Measurements from ENCODE around the gene STK24.
"Not testable (repeated sequence)": the region's sequence is repeated elsewhere in the genome, so short reads cannot be mapped to it uniquely, and the experiment has no call there.

STK24 gene

GRCh38 chr13:98576963-98577835, at the start of gene STK24:
Gene STK24 (minus strand): TSS chr13:98577107. CDS start chr13:98576786, 321 bp downstream.
- peak; percentile 38 to 55 (median 47) for DNase-seq

- no peak for DNase-seq
Measured at GRCh38 chr13:98626298-98626935, 49.5 kb upstream of the STK24 start.

- DNase-seq = not testable (repeated sequence)
Measured at GRCh38 chr13:98624589-98624988, 47.7 kb upstream of the STK24 start.

- DNase-seq = no peak
Measured at GRCh38 chr13:98622931-98623331, 46.0 kb upstream of the STK24 start.

- no peak for DNase-seq
Measured at GRCh38 chr13:98619556-98619955, 42.6 kb upstream of the STK24 start.

- DNase-seq = not testable (repeated sequence)
Measured at GRCh38 chr13:98615595-98615994, 38.7 kb upstream of the STK24 start.

GRCh38 chr13:98613591-98613990, 36.7 kb upstream of the STK24 start:
- no peak for DNase-seq

- DNase-seq = no peak
Measured at GRCh38 chr13:98609756-98610155, 32.8 kb upstream of the STK24 start.

GRCh38 chr13:98606296-98606695, 29.4 kb upstream of the STK24 start:
- DNase-seq = no peak

- no peak for DNase-seq
Measured at GRCh38 chr13:98599502-98600328, 22.8 kb upstream of the STK24 start.

- DNase-seq = no peak
Measured at GRCh38 chr13:98598043-98598442, 21.1 kb upstream of the STK24 start.

GRCh38 chr13:98595134-98595533, 18.2 kb upstream of the STK24 start:
- no peak for DNase-seq

- no peak for DNase-seq
Measured at GRCh38 chr13:98592362-98592732, 15.4 kb upstream of the STK24 start.

GRCh38 chr13:98591721-98592361, 14.9 kb upstream of the STK24 start:
- DNase-seq = no peak

GRCh38 chr13:98590471-98590870, 13.6 kb upstream of the STK24 start:
- DNase-seq = not testable (repeated sequence)

GRCh38 chr13:98589516-98589915, 12.6 kb upstream of the STK24 start:
- not testable (repeated sequence) for DNase-seq

GRCh38 chr13:98586400-98587345, 9.8 kb upstream of the STK24 start:
- DNase-seq = no peak

- DNase-seq = no peak
Measured at GRCh38 chr13:98585946-98586345, 9.0 kb upstream of the STK24 start.

- DNase-seq = no peak
Measured at GRCh38 chr13:98585398-98585754, 8.5 kb upstream of the STK24 start.

GRCh38 chr13:98584668-98585397, 7.9 kb upstream of the STK24 start:
- DNase-seq = no peak

- no peak for DNase-seq
Measured at GRCh38 chr13:98582947-98583346, 6.0 kb upstream of the STK24 start.
